ENCODE data around the gene VPS13D. TPM values are rescaled to one million over a fixed set of nuclear protein-coding genes. Genes with fewer than 3 reads are reported as not detected.

Gene VPS13D
- total RNA-seq, 1 experiment from 2014 or later, result 20.2 TPM

- H3K23ac ChIP-seq (ENCODE audit: insufficient read length, low read depth, low read length), result no peak overlapping the region
- H3K56ac ChIP-seq (ENCODE audit: insufficient read length, low read depth, low read length), result no peak overlapping the region
- Mint-ChIP-seq H3K36me3 (ENCODE audit: insufficient read depth in 1 of 3, low read depth in 3 of 3) (peaks cover 15 to 27% (median 26%) of the 10 kb centered on the region in 3 experiments), H3K4me3 (no peak overlapping the region), H3K4me1 (peaks cover 18 to 22% of the 10 kb centered on the region in 2 experiments), H3K27ac (no peak overlapping the region), H3K9me3 (peaks cover 14 to 20% of the 10 kb centered on the region in 2 experiments; a peak in 4 of 5 replicates), H3K27me3 (ENCODE audit: low read depth) (no peaks in the 10 kb centered on the region)
- no peak overlapping the region for H3T11ph ChIP-seq (ENCODE audit: low read length)
- no peak overlapping the region for H3K18ac ChIP-seq (ENCODE audit: insufficient read length, low read depth, low read length)
- no peak overlapping the region for H4K8ac ChIP-seq (replicated peaks; ENCODE audit: insufficient read length, low read depth, low read length)
- no peak overlapping the region for H2BK120ac ChIP-seq (ENCODE audit: low read depth, low read length, poor library complexity, severe bottlenecking)
- H3K4me1 ChIP-seq (ENCODE audit: insufficient read depth, low read length), result no peaks in the 10 kb centered on the region; the same call in 1 of the 2 replicates
- TF ChIP-seq, protein P1, sequence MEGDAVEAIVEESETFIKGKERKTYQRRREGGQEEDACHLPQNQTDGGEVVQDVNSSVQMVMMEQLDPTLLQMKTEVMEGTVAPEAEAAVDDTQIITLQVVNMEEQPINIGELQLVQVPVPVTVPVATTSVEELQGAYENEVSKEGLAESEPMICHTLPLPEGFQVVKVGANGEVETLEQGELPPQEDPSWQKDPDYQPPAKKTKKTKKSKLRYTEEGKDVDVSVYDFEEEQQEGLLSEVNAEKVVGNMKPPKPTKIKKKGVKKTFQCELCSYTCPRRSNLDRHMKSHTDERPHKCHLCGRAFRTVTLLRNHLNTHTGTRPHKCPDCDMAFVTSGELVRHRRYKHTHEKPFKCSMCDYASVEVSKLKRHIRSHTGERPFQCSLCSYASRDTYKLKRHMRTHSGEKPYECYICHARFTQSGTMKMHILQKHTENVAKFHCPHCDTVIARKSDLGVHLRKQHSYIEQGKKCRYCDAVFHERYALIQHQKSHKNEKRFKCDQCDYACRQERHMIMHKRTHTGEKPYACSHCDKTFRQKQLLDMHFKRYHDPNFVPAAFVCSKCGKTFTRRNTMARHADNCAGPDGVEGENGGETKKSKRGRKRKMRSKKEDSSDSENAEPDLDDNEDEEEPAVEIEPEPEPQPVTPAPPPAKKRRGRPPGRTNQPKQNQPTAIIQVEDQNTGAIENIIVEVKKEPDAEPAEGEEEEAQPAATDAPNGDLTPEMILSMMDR (conservative IDR thresholded peaks at IDR 0.05), result no peak
- no peak overlapping the region for H2AFZ ChIP-seq (ENCODE audit: low read length)
- no peaks in the 10 kb centered on the region for H4K20me1 ChIP-seq (ENCODE audit: control insufficient read depth, insufficient read depth, insufficient read length)
- no peak overlapping the region for H3K9ac ChIP-seq (ENCODE audit: extremely low read depth, insufficient read length, low read length)
- H2AK5ac ChIP-seq (ENCODE audit: insufficient read length, low read length), result no peak overlapping the region
- H3K9me3 ChIP-seq (ENCODE audit: control insufficient read depth, low read depth, low read length), result peaks cover 17% of the 10 kb centered on the region
- H4K5ac ChIP-seq (ENCODE audit: insufficient read length, low read depth, low read length), result no peak overlapping the region
- H3K4me2 ChIP-seq (ENCODE audit: insufficient read depth, insufficient read length, low read length), result no peak overlapping the region
- H3K4ac ChIP-seq (ENCODE audit: low read depth, low read length), result no peak overlapping the region
- no peaks in the 10 kb centered on the region for H3K27me3 ChIP-seq (ENCODE audit: insufficient read depth, low read length)
- H3K79me1 ChIP-seq (ENCODE audit: insufficient read depth, low read depth, low read length, poor library complexity, severe bottlenecking), result no peaks in the 10 kb centered on the region
- no peak overlapping the region for H3K27ac ChIP-seq (ENCODE audit: insufficient read length, low read depth, low read length)
- no peaks in the 10 kb centered on the region for H3K23me2 ChIP-seq (ENCODE audit: insufficient read length, low read depth, low read length, poor library complexity, severe bottlenecking)
- DNase-seq, result no peak
- no CpG with 5 or more reads among the region's 2 CpGs for WGBS (ENCODE audit: extremely low coverage, insufficient read length, low lambda C conversion rate)
- no peak overlapping the region for H2BK12ac ChIP-seq (ENCODE audit: insufficient read length, low read depth, low read length)
- H3K14ac ChIP-seq (ENCODE audit: insufficient read depth, low read length), result no peak overlapping the region
- H2BK15ac ChIP-seq (ENCODE audit: low read depth, low read length), result no peak overlapping the region
- no peak overlapping the region for H4K91ac ChIP-seq (ENCODE audit: insufficient read length, low read depth, low read length)
- H3K79me2 ChIP-seq (ENCODE audit: insufficient read depth, low read length), result no peaks in the 10 kb centered on the region
- H2BK20ac ChIP-seq (ENCODE audit: low read depth, low read length, poor library complexity, severe bottlenecking), result no peak overlapping the region
- no peak overlapping the region for H2BK5ac ChIP-seq (ENCODE audit: insufficient read length, low read length)
Measured at GRCh38 chr1:12475947-12476346, 246.1 kb downstream of the VPS13D start.

All from H9 (cell line).